Measurements from ENCODE around the gene PCNX3.
"Not testable (repeated sequence)": the region's sequence is repeated elsewhere in the genome, so short reads cannot be mapped to it uniquely, and the experiment has no call there.

Gene PCNX3

DNA sequence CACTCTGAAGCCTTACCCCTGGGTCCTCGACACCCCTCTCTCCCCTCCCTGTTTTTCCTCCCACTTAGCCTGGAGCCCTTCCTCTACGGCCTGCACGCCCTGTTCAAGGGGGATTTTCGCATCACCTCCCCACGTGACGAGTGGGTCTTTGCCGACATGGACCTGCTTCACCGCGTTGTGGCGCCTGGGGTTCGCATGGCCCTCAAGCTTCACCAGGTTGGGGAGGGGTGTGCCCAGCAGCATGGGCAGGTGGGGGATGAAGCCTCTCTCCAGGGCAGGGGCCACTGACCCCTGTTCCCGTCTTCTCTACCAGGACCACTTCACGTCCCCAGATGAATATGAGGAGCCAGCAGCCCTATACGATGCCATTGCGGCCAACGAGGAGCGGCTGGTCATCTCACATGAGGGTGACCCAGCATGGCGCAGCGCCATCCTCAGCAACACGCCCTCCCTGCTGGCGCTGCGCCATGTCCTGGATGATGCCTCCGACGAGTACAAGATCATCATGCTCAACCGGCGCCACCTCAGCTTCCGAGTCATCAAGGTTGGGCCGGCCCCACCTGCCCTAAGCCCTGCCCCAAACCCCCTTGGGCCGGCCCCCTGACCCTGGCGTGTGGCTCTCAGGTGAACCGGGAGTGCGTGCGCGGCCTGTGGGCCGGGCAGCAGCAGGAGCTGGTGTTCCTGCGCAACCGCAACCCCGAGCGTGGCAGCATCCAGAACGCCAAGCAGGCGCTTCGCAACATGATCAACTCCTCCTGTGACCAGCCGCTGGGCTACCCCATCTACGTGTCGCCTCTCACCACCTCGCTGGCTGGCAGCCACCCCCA is 19.5 kb downstream of the PCNX3 start:
- intact Hi-C loops (cut with DNase I): no loop called here

DNA sequence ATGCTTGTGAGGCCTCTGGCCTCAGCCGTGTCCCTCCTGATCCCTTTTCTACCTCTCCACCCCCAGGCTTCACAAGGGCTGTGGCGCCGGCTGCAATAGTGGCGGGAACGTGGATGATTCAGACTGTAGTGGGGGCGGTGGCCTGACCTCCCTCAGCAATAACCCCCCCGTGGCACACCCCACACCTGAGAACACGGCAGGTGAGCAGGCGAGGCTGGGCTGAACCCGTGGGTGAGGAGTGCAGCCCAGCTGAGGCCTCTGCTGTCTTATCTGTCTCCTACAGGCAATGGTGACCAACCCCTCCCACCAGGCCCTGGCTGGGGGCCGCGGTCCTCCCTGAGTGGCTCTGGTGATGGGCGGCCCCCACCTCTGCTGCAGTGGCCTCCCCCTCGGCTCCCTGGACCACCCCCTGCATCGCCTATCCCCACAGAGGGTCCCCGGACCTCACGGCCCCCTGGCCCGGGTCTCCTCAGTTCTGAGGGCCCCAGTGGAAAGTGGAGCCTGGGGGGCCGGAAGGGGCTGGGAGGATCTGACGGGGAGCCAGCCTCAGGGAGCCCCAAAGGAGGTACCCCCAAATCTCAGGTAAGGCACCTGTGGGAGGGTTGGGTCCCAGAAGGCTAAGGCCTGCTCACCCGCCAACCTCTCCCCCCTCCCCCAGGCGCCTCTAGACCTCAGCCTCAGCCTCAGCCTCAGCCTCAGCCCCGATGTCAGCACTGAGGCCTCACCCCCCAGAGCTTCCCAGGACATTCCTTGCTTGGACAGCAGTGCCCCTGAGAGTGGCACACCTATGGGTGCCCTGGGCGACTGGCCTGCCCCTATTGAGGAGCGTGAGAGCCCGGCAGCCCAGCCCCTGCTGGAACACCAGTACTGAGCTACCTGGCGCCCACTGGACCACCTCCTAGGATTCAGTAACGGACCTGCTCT is 20.8 kb downstream of the PCNX3 start:
- intact Hi-C loops (cut with DNase I): no loop called here

More for the DNA sequence above, 19.5 kb downstream of the PCNX3 start:
- no peak for DNase-seq

DNA sequence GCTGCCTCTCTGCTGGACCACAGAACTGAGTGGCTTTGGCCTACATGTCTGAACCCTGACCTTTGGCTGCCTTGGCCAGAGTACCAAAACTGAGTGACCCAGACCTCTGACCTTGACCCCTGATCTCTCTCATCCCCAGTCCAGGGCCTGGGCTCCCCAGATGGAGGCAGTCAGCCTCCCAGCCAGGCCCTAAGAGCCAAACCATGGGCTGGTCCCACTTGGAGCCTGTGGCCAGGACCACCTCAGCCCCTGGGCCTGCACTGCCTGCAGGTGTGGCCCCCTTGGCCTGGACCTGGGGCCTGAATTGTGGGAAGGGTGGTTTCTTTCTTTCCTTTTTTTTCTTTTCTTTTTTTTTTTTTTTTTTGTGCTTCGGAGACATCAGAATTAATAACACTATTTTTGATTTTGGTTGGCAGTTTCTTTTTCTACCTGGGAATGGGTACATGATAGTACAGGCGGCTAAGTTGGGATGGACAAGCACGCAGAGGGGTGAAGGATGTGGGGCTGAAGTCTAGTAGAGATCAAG is 21.5 kb downstream of the PCNX3 start:
- intact Hi-C loops (cut with DNase I): no loop called here
- no peak for DNase-seq

More for the DNA sequence above, 20.8 kb downstream of the PCNX3 start:
- no peak for DNase-seq

DNA sequence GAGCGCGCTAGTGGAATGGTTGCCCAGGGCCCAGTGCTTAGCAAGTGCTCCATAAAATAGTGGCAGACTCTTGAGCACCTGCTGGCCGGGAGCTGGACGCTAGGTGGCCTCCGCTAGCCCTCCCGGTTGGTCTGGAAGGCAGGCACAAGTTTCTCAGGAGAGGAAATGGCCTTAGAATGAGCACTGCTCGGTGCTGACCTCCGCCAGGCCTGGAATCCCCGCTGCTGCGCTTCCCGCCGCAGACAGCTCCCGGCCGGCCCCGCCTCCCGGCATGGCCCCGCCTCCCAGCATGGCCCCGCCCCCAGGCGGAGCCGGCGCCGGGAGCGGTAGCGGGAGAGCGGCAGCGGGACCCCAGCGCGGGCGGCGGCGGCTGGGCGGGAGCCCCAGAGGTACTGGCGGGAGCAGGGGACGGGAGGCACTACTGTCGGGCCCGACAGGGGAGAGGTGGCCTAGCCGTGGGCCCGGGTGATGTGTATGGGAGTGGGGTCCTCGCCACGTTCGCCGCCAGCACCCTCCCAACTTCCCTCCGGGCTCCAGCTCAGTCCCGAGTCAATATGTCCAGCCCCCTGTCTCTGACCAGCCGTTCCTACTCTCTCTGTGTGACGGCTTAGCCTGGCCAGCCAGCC is 22.3 kb downstream of the PCNX3 start, which contains the start of gene SIPA1:
Gene SIPA1 (plus strand): TSS at position 308 of the 626 bp plus-strand sequence. CDS start 2,821 bp downstream, outside the sequence.
- intact Hi-C loops (cut with DNase I): no loop called here
- peak in 9 of 10 donors; percentile 35 to 96 (median 70) for DNase-seq

DNA sequence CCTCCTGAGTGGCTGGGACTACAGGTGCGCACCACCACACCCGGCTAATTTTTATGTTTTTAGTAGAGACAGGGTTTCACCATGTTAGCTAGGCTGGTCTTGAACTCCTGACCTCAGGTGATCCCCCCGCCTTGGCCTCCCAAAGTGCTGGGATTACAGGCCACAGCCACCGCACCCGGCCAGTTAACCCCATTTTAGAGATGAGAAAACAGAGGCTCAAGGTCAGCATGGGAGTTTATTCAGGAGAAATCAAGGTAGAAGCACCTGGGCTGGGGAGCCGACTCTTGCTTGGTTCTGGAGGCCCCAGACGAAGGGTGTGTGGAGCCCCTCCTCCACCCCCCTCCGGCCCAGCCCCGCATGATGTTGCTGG is 23.6 kb downstream of the PCNX3 start:
- intact Hi-C loops (cut with DNase I); DNase-seq: not testable (repeated sequence)

DNA sequence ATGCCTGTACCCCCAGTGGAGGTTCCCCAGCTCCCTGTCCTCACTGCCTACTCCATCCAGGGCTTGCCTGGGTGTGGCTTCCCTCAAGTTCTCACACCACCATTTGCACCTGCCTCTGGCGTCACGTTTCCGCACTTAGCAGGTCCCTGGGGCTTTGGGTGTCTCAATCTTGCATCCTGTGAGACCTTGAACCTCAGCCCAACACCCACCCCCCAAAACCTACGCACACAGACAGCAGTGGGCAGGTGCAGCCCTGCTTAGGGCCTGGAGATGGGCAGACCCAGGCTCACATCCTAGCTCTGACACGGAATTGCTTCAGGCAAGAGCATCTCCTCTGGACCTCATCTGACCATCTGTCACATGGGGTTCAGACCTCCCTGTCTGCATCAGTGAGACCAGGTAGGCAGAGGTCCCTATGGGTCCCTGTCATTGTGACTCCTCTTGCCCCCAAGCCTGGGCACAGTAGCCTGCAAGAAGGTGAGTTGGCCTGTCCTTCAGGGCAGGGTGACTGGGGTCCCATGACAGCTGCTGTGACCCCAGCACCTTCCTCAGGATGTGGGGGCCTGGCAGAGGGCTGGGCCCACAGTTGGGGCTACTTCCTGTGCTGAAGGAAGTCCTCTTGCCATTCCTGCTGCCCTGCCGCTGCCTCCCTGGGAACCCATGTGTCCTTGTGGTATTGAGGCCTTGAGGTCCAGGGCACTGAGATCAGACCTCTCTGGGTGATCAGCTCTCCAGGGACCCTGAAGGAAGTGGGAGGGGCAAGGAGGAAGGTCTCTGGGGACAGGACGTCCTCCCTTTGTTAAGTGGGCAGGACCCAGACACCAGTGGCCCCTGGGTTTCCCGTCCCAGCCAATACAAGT is 24.3 kb downstream of the PCNX3 start:
- DNase-seq: peak in 3 of 10 donors; percentile 10 to 87 (median 16)
- intact Hi-C loops (cut with DNase I): no loop called here

DNA sequence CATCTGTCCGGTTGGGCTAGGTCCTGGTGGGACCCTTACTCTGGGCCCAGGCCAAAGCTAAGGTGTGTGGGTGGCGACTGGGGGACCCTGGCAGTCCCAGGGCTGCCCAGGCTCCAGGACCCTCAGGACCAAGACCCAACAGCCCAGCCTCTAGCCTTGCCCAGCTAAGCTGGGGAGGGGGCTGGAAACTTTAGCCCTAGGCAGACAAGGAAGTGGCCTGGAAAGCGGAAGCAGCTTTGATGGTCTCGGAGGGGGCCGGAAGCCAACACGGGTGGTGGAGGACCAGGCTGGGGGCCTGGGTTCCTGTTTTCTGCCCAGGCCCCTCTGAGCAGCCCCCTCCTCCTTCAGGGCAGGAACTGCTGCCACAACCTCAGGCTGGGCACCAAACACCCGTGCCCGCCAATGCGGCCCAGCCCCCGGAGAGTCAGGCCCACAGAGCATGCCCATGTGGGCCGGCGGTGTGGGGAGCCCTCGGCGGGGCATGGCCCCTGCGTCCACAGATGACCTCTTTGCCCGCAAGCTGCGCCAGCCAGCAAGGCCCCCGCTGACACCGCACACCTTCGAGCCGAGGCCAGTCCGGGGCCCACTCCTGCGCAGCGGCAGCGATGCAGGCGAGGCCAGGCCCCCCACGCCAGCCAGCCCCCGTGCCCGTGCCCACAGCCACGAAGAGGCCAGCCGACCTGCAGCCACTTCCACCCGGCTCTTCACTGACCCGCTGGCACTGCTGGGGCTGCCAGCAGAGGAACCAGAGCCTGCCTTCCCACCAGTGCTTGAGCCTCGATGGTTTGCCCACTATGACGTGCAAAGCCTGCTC is 25.1 kb downstream of the PCNX3 start:
- intact Hi-C loops (cut with DNase I): no loop called here
- DNase-seq: peak in 5 of 10 donors; percentile 17 to 89 (median 46)

DNA sequence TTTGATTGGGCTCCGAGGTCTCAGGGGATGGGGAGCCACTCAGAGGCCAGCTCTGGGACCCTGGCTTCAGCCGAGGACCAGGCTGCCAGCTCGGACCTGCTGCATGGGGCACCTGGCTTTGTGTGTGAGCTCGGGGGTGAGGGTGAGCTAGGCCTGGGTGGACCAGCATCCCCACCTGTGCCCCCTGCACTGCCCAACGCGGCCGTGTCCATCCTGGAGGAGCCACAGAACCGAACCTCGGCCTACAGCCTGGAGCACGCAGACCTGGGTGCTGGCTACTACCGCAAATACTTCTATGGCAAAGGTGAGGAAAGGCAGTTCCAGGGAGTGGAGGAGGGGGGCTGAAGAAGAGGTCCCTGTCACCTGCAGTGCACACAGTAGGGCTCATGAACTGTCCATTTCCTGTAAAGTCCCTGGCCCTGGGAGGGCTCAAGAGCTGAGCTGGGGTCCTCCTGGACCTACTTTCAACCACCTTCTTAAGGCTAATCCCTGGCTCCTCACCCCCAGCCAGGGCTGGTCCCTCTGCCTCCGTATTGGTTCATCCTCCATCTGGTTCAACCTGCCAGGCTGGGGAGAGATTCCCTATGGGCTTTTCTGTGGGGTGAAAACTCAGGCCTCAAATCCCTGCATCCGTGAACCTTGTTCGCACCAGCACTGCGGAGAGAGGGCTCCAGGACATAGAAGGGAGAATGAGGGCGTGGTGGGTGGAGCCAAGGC is 25.9 kb downstream of the PCNX3 start:
- intact Hi-C loops (cut with DNase I): no loop called here
- no peak for DNase-seq

DNA sequence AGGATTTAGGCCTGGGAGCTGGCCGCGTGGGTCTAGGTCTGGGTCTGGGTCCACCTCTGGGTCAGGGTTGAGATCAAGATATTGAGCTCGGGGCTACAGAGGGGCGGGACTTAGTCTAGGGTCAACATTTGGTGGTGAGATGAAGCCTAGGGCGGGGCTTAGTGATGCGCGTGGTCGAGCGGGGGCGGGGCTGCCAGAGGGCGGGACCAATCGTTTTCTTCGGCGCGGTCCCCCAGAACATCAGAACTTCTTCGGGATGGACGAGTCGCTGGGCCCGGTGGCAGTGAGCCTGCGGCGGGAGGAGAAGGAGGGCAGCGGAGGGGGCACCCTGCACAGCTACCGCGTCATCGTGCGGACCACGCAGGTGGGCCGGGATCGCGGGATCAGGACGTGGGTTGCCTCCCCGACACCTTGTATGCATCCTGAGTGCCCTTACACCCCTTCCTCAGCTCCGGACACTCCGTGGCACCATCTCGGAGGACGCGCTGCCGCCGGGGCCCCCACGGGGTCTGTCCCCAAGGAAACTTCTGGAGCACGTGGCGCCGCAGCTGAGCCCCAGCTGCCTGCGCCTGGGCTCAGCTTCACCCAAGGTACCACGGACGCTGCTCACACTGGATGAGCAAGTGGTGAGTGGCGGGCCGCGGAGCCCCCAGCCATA is 26.6 kb downstream of the PCNX3 start:
- intact Hi-C loops (cut with DNase I): no loop called here
- DNase-seq: no peak

DNA sequence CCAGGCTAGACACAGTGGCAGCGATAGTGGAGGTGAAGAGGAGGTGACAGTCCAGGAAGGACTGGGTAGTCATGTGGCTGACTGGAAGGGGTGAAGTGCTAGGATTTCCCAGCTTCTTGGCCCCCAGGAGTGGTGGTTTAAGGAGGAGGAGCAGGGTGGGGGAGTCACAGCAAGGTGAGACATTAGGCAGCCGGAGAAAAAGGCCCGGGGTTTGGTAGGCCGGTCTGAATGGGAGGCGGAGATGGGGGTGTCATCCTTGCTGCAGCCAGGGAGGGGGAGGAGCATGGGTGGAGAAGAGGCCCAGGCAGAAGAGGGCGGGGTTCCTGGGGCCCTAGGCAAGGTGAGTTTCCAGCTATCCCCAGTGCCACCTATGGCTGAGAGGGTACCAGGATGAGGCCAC is 28.4 kb downstream of the PCNX3 start:
- intact Hi-C loops (cut with DNase I): no loop called here
- DNase-seq: no peak

DNA sequence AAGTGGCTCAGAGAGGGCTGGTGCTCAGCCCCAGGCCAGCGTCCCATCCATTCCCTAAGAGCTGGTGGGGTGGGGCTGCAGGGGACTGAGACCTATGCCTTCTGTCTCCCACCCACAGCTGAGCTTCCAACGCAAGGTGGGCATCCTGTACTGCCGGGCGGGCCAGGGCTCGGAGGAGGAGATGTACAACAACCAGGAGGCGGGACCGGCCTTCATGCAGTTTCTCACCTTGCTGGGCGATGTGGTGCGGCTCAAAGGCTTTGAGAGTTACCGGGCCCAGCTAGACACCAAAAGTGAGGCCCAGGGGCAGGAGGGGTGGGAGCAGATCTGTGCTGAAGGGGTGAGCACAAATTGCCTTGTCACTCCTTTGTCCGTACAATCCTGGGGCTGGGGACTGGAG is 29.3 kb downstream of the PCNX3 start:
- intact Hi-C loops (cut with DNase I): no loop called here
- no peak for DNase-seq

DNA sequence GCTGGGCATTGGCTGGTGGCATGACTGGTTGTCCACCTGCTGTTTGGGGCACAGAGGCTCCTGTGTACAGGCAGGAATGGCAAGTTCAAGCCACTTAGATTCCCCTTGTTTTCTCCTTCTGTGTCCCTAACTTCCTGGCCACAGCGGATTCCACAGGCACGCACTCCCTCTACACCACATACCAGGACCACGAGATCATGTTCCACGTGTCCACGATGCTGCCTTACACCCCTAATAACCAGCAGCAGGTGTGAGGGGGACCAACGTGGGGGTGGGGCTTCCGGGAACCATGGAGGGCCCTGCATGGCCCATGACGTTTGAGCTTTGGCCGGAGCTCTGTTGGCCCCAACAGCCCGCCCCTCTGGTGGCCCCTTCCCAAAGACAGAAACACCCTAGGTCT is 30.1 kb downstream of the PCNX3 start:
- intact Hi-C loops (cut with DNase I): no loop called here
- no peak for DNase-seq

DNA sequence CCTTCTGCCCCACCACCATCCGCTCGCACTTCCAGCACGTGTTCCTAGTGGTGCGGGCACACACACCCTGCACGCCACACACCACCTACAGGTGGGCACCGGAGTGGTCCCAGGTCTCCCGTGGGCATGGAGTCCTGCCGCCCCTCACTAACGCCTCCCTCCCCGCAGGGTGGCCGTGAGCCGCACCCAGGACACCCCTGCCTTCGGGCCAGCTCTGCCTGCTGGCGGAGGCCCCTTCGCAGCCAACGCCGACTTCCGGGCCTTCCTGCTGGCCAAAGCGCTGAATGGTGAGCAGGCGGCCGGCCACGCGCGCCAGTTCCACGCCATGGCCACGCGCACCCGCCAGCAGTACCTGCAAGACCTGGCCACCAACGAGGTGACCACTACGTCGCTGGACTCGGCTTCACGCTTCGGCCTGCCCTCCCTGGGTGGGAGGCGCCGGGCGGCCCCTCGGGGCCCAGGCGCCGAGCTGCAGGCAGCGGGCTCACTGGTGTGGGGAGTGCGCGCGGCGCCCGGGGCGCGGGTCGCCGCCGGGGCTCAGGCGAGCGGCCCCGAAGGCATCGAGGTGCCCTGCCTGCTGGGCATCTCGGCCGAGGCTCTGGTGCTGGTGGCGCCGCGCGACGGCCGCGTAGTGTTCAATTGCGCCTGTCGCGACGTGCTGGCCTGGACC is 30.8 kb downstream of the PCNX3 start:
- intact Hi-C loops (cut with DNase I): no loop called here
- no peak for DNase-seq

DNA sequence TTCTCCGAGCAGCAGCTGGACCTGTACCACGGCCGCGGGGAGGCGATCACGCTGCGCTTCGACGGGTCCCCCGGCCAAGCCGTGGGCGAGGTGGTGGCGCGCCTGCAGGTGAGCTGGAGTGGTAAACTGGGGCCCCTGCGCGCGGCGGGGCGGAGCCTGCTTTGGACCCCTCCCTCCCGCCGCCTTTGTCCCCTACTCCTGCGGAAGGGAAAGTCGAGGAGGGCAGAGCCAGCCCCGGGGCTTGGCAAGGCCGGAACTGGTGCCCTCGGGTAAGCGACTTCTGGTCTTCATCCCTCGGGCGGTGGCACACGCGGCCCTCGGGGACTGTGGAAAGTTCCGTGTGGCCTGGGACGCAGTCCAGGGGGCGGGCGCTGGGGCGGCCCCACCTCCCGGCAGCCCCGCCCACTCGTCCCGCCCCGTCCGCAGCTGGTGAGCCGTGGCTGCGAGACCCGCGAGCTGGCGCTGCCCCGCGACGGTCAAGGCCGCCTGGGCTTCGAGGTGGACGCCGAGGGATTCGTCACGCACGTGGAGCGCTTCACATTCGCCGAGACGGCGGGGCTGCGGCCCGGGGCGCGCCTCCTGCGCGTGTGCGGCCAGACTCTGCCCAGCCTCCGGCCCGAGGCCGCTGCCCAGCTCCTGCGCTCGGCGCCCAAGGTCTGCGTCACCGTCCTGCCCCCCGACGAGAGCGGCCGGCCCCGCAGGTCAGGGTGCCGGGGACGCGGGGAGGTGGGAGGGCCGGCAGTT is 31.6 kb downstream of the PCNX3 start:
- intact Hi-C loops (cut with DNase I): no loop called here
- DNase-seq: peak in 5 of 10 donors; percentile 36 to 91 (median 62)

DNA sequence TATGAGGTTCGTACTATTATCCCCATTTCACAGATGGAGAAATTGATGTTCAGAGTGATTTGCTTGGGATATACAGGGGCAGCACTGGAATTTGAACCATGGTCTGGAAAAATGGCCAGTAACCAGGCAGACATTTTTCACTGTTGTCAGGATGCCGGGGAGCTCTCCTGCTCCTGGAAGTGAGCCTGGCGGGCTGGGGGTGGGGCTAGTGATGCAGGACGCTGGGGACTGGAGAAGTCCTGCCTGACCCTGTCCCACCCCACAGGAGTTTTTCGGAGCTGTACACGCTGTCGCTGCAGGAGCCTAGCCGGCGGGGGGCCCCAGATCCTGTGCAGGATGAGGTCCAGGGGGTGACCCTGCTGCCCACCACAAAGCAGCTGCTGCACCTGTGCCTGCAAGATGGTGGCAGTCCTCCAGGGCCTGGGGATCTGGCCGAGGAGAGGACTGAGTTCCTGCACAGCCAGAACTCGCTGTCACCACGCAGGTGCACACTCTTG is 33.5 kb downstream of the PCNX3 start:
- DNase-seq: peak in 1 of 10 donors; percentile 79
- intact Hi-C loops (cut with DNase I): no loop called here
